NCI-H2171 treated with DMSO at 0.1 percent for 48 hours (cell line): ENCODE data around the gene ATP1B3.
"Not testable (repeated sequence)": the region's sequence is repeated elsewhere in the genome, so short reads cannot be mapped to it uniquely, and the experiment has no call there.

Experiments used
- DNase-seq: peaks from one replicate; lab custom pipeline; 2025; lab: John Stamatoyannopoulos, UW

The ATP1B3 gene

GRCh38 chr3:141860766-141861513 is 15.5 kb upstream of the ATP1B3 start:
- DNase-seq: no peak

DNA sequence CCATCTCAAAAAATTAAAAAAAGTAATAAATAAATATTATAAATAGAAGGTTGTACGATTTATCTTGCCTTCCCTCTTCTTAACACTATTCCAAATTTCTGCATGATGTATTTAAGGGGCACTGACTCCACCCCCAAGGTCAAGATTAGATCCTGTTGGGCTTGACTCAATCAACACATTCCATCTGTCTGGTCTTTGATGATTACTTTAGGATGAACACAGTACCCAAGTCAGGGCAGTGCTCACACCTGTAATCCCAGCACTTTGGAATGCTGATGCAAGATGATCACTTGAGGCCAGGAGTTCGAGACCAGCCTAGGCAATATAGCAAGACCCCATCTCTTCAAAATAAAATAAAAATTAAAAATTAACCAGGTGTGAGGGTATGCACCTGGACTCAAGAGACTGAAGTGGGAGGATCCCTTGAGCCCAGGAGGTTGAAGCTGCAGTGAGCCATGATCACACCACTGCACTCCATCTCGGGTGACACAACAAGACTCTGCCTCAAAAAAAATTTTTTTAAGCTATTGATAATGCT is 14.1 kb upstream of the ATP1B3 start:
- no peak for DNase-seq

DNA sequence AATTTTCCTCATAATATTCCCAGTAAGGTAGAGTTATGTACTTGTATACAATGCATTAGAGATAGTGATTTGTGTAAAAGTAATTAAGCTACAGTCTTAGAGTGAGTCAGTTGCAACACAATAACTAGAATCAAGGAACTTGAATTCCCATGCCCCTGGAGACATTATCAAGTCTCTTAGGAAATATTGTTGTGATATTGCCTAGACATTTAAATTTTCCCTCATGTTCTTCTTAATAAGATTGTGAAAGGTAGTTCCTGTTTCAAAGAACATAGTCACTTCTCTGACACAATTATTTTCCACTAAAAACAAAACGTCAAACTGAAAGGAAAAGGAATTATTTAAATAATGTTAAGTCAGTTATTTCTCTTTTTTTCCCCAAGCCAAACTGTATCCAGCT is 13.0 kb upstream of the ATP1B3 start:
- DNase-seq: no peak

DNA sequence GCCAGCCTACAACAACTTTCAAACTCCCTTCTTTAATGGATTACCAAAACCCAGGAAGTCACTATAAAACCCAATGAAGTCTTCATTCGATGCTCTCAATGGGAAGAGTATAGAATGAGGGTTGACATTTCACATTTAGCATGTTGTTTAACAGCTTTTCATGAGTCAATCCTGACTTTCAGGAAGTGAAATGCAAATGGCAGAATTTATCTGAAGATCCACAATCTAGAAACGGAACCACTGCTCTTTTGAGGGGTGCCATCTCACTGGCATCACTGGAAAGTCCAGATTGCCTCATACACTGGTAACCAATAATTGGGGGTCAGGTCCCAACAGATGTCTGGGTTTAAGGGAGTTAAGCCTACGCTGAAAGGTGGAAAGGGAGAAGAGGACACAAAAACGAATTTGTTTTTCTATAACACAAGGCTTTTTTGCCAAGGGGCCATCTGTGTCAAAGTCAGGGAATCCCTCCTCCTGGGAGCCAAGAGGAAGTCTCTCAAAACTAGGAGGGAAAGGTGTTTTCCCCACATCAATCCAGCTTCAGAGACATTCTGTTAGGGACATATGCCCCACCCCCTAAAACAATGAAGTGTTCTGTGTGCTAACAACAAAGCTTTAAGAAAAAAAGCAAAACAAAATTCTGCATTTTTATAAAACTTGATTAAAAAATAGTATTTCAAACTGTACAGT is 12.0 kb upstream of the ATP1B3 start:
- no peak for DNase-seq

DNA sequence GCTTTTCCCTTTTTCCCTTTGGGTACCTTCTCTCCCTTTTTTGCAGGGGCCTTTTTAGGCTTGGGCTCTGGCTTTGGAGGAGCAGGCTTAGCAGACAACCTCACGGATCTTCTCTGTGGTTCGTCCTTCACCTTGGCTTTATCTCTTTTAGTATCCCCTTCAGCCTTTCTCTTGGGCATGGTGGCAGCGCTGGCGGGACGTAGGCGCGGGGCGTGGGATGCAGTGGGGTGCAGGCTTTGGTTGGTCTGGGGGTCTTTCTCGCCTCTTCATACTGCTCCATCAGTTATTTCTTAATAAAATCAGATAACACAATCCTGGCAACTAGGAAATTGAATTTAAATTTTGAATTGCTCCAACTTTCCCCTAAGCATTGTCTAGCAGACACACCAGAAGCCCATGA is 11.3 kb upstream of the ATP1B3 start:
- DNase-seq: no peak

- DNase-seq: no peak
Measured at GRCh38 chr3:141870091-141870687, 6.3 kb upstream of the ATP1B3 start.

DNA sequence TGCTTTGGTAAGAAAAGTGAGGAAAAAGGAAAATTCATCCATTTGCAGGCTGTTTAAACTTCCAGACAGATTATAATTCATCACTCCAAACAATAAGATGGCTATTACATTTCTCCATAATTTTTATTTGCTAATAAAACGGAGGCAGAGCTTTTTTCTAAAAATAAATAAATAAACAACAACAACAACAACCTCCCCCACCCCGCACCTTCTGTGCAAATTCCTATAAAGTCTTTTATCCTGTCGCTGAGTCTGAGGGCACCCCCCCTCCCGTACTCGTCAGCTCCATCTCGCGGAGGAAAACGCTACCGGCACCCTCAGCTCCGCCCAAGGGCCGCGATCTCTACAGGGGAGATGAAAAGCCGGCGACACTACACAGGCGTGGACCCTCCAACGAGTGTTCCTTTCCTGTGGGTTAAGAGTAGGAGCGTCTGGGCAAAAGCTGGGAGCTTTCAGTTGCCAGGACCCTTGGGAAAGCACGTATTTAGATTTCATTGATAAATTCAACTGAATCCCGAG is 1.0 kb upstream of the ATP1B3 start:
- peak; percentile 87 for DNase-seq

DNA sequence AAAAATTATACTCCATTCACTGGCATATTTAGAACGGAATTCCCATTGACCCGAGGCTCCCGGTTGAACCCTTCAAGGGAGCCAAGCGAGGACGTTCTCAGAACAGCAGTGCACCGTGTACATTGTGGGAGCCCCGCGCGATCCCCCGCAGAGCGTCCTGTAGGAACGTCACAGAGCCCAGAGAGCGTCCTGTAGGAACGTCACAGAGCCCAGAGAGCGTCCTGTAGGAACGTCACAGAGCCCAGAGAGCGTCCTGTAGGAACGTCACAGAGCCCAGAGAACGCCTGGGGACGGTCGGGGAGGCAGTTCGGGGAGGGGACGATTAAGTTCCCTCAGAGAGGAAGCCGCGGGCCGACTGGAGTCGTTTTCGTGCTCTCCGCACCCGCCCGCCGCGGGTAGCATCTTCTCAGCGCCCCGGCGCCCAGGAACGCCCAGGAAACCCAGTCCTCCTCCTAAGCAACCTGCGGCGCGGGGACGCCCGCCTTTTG is 506 bp upstream of the ATP1B3 start:
- peak; percentile 80 for DNase-seq

- peak; percentile 40 for DNase-seq
Measured at GRCh38 chr3:141876891-141877621, 613 bp downstream of the ATP1B3 start.

- DNase-seq: peak; percentile 20
Measured at GRCh38 chr3:141877911-141878310, 1.5 kb downstream of the ATP1B3 start.

DNA sequence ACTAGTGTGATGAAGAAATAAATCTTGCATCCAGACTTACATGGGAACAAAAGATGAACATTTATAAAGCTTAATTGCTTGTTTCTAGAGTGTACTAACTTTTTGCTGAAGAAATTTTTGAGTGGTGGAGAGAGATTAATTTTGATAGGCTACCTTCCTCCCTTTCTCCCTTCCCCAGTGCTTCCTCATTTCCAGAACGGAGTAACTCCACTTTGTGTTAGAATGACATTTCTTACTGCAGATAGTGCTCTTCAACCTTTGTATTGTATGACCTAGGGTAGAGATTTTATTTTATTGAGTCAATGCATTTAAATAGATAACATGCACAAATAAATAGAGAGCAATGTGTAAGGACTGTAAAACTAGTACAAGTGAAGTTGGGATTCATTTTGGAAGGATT is 1.9 kb downstream of the ATP1B3 start:
- no peak for DNase-seq

GRCh38 chr3:141878817-141879216 is 2.4 kb downstream of the ATP1B3 start:
- peak; percentile 88 for DNase-seq

DNA sequence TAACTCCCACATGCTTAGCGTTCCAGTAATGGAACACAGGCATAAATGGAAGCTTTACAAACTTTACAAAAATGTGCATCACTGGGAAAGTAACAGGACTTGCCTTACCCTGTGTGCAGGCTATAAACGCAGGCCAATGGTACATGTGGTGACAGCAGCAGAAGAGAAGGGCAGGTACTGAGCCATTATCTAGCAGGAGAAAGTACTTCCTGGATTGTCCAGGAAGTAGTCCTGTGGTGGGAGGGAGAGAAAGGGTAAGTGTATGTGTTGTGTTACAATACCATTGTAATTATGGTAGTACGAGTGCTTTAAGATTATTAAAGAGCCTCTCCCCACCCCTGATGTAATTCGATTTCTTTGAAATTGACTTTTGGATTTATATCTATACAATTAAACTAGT is 5.3 kb downstream of the ATP1B3 start:
- DNase-seq: peak; percentile 50

DNA sequence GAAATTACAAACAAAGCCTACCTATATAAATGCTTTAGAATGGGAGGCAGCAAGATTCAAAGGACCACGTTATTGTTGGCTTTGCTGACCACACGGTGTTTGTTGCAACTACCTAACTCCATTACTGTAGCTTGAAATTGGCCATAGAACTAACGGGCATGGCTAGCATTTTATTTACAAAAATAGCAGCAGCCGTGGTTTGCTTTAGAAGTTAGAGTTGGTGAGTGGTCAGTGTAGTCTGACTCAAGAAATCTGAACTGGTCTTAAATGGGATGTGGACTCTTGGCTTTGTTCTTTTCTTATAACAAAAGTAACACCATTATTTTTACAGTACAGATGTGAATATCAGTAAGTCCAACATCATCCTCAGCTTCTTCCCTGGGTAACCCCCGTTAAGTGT is 10.6 kb downstream of the ATP1B3 start:
- no peak for DNase-seq

- not testable (repeated sequence) for DNase-seq
Measured at GRCh38 chr3:141888548-141888947, 12.1 kb downstream of the ATP1B3 start.

DNA sequence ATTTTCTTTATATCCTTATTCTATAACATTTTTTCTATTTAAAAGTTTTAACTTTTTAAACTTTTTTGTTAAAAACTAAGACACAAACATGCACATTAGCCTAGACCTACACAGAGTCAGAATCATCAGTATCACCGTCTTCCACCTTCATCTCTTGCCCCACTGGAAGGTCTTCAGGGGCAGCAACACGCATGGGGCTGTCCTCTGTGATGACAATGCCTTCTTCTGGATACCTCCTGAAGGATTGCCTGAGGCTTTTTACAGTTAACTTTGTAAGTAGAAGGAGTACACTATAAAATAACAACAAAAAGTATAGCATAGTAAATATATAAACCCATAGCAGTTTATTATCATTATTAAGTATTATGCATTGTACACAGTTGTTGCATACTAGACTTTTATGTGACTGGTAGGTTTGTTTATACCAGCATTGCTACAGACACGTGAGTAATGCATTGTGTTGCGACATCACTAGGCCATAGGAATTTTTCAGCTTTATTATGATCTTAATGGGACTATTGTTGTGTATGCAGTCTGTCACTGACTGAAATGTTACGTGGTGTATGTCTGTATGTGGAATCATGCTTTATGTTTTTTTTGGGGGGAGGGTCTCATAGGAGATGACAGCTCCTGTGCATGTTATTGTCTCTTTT is 18.2 kb downstream of the ATP1B3 start:
- no peak for DNase-seq

DNA sequence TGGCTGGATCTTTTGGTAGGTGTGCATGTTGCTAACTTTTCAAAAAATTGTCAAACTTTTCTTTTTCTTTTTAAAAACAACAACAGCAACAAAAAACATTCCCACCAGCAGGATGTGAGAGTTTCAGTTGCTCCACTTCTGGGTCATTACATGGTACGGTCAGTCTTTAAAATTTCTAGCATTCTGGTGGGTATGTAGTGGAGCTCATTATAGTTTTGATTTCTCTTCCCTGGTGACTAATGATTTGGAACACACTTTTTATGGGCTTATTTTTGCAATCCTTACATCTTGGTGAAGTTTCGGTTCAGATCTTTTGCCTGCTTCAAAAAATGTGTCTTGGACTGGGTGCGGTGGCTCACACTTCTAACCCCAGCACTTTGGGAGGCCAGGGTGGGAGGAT is 19.3 kb downstream of the ATP1B3 start:
- DNase-seq: no peak

GRCh38 chr3:141898908-141899307 is 22.5 kb downstream of the ATP1B3 start:
- DNase-seq: no peak

DNA sequence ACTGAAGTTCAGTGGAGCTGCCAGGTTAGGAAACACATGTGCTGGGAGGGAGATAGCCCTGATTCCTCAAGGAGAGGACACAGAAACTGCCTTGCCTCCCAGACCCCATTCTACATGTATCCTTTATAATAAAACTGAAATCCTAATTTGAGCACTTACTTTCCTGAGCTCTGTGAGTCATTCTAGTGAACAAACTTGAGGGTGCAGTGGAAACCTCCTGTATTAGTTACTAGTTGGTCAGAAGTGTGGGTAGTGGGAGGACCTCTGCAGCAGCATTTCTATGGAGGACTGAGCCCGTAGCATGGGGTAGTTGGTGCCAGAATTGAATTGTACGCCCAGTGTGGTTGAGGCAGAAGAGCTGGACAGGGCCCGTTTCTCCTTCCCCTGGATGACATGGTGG is 23.9 kb downstream of the ATP1B3 start:
- DNase-seq: no peak

GRCh38 chr3:141901914-141902313 is 25.5 kb downstream of the ATP1B3 start:
- DNase-seq: no peak

DNA sequence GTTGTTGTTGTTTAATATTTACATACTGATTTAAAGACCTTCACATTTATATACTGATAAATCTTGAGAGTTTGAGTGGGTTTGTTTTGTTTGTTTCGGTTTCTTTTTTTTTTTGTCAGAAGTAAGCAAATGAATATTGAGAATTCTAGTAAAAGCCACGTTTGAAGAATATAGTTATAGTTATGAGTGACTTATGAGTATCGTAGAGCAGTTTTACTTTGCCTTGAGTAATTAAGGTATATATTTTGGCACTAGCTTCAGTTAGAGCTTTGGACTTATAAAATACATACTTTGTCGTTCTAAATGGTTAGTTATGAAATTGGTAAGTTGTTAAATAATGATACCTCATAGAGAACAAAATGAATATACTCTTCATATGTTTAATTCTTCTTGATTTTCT is 27.8 kb downstream of the ATP1B3 start:
- DNase-seq: no peak
